Keratinocyte (primary cell): Measurements from ENCODE around the gene IQCE. TPM values are rescaled to one million over a fixed set of nuclear protein-coding genes. Genes with fewer than 3 reads are reported as not detected.

Experiments
- DNase-seq: peaks from one replicate; pipeline ENCODE4 v3.0.0-alpha.2; 2011; ENCODE audit warnings: low read depth, missing footprints, low spot score
- FAIRE-seq: peaks from 2 replicates; lab custom pipeline; 2011; peaks lifted over from hg19 to GRCh38; lab: Jason Lieb, UNC
- H2AFZ ChIP-seq: 2 replicates; pipeline ENCODE4 v1.6.0; 2012; ENCODE audit warnings: low read length, control low read depth, inconsistent platforms; ENCODE audit not compliant: control insufficient read depth
- H3K27ac ChIP-seq: 2 replicates; pipeline ENCODE4 v1.5.1; 2011; ENCODE audit warnings: low read length; ENCODE audit not compliant: control insufficient read depth, insufficient read depth
- H3K27me3 ChIP-seq: 3 replicates; pipeline ENCODE4 v1.6.0; 2011; ENCODE audit warnings: low read length; ENCODE audit not compliant: control insufficient read depth, insufficient read depth; ENCODE audit errors: extremely low read depth
- H3K36me3 ChIP-seq, 2 experiments: 2 replicates in 1 of 2; 3 replicates in 1 of 2; pipeline ENCODE4 v1.5.1; 2011; ENCODE audit warnings: low read length in 2 of 2, mild to moderate bottlenecking in 1 of 2; ENCODE audit not compliant: control insufficient read depth in 2 of 2, insufficient read depth in 2 of 2; ENCODE audit errors: extremely low read depth in 1 of 2
- H3K4me1 ChIP-seq: 3 replicates; pipeline ENCODE4 v1.5.1; 2011; ENCODE audit warnings: low read length; ENCODE audit not compliant: control insufficient read depth, insufficient read depth; ENCODE audit errors: extremely low read depth
- H3K4me2 ChIP-seq: 3 replicates; pipeline ENCODE4 v1.6.0; 2011; ENCODE audit warnings: low read depth, low read length; ENCODE audit not compliant: control insufficient read depth, insufficient read depth; ENCODE audit errors: extremely low read depth
- H3K4me3 ChIP-seq, 3 experiments: fragments of 200-600 bp in 1 of 3; sonication (generic) in 1 of 3; 2 replicates in 2 of 3; 3 replicates in 1 of 3; pipeline ENCODE4 v1.5.1; 2011 to 2016; ENCODE audit warnings: low read length in 3 of 3, mild to moderate bottlenecking in 3 of 3, control low read depth in 2 of 3, inconsistent platforms in 1 of 3, low read depth in 1 of 3, mixed read lengths in 1 of 3, mixed run types in 1 of 3, moderate library complexity in 1 of 3; ENCODE audit not compliant: control insufficient read depth in 2 of 3, insufficient read depth in 2 of 3; ENCODE audit errors: extremely low read depth in 1 of 3
- H3K79me2 ChIP-seq: 2 replicates; pipeline ENCODE4 v1.6.0; 2012; ENCODE audit warnings: low read length; ENCODE audit not compliant: control insufficient read depth, insufficient read depth
- H3K9ac ChIP-seq: 3 replicates; pipeline ENCODE4 v1.6.0; 2011; ENCODE audit warnings: low read length; ENCODE audit not compliant: control insufficient read depth, insufficient read depth; ENCODE audit errors: extremely low read depth
- H3K9me1 ChIP-seq: 3 replicates; pipeline ENCODE4 v1.6.0; 2011; ENCODE audit warnings: low read length; ENCODE audit not compliant: control insufficient read depth, insufficient read depth; ENCODE audit errors: extremely low read depth
- H3K9me3 ChIP-seq: 2 replicates; pipeline ENCODE4 v1.5.1; 2012; ENCODE audit warnings: low read depth, low read length; ENCODE audit not compliant: control insufficient read depth
- H4K20me1 ChIP-seq: 3 replicates; pipeline ENCODE4 v1.6.0; 2011; ENCODE audit warnings: low read length; ENCODE audit not compliant: control insufficient read depth, insufficient read depth; ENCODE audit errors: extremely low read depth
- CTCF ChIP-seq, 3 experiments: IDR thresholded peaks in 1 of 3; conservative IDR thresholded peaks in 1 of 3; optimal IDR thresholded peaks in 1 of 3; 2 replicates in 2 of 3; 3 replicates in 1 of 3; pipeline versions ENCODE3 to v1.5.1; 2011; ENCODE audit warnings: low read length in 3 of 3, mild to moderate bottlenecking in 3 of 3, moderate library complexity in 2 of 3, control low read depth in 1 of 3, inconsistent platforms in 1 of 3; ENCODE audit not compliant: insufficient read depth in 2 of 3; ENCODE audit errors: extremely low read depth in 1 of 3
- EZH2 ChIP-seq: IDR thresholded peaks from one replicate; pipeline ENCODE4 v1.6.1; 2012; ENCODE audit warnings: inconsistent platforms, mild to moderate bottlenecking, low read length, moderate library complexity
- dilution Hi-C: fragments of 300-500 bp; cut with MboI; formaldehyde crosslinking; loops from one replicate; pipeline ENCODE4 v1.7.0; 2020; ENCODE audit warnings: low sequenced_read_pairs; ENCODE audit not compliant: extremely low pct_ligation_motif_present
- polyA plus RNA-seq, 5 experiments: library from polyadenylated mRNA; depleted of rRNA in 3 of 5; stranded (reverse) in 3 of 5; stranded (forward) in 1 of 5; unstranded in 1 of 5; fragments of >200 nt; gene quantifications; 1 replicate in 1 of 5; 2 replicates in 3 of 5; 3 replicates in 1 of 5; pipeline versions ENCODE4 v1.2.1 to v1.2.3, GENCODE V29; 2011 to 2012; ENCODE audit warnings: missing spikeins in 2 of 5, low read depth in 1 of 5, low replicate concordance in 1 of 5

Gene IQCE
- polyA plus RNA-seq, 1 donor (not counting 4 experiments of a cell fraction or from before 2014, with no cell fraction given) = 5.2 TPM

GRCh38 chr7:2564970-2565540, 6.3 kb downstream of the IQCE start:
- H3K4me2 ChIP-seq = no peak overlapping the region
- H3K4me3 ChIP-seq = no peak overlapping the region
- H4K20me1 ChIP-seq = peaks cover 4% of the 10 kb centered on the region
- H3K4me1 ChIP-seq = peaks cover under 1% of the 10 kb centered on the region
- TF ChIP-seq EZH2 = no peak
- TF ChIP-seq CTCF (optimal IDR thresholded peaks at IDR 0.05 in 1 of 3, IDR thresholded peaks at IDR 0.05 in 1 of 3, conservative IDR thresholded peaks at IDR 0.05 in 1 of 3; ENCODE audit: extremely low read depth in 1 of 3, insufficient read depth in 2 of 3, low read length in 3 of 3) = no peak
- FAIRE-seq (no peak), DNase-seq (no peak)
- H3K9me1 ChIP-seq = no peaks in the 10 kb centered on the region
- H3K36me3 ChIP-seq = peaks cover 2 to 5% of the 10 kb centered on the region in 2 experiments
- peaks cover 12% of the 10 kb centered on the region for H3K79me2 ChIP-seq
- no peak overlapping the region for H3K9ac ChIP-seq
- H3K27me3 ChIP-seq = no peaks in the 10 kb centered on the region
- dilution Hi-C loops = no loop called here
- H3K27ac ChIP-seq = no peak overlapping the region
- H2AFZ ChIP-seq = no peak overlapping the region
- H3K9me3 ChIP-seq = no peaks in the 10 kb centered on the region

- peaks cover 4% of the 10 kb centered on the region for H4K20me1 ChIP-seq
- peaks cover 9% of the 10 kb centered on the region for H3K79me2 ChIP-seq
- no peak for TF ChIP-seq CTCF (optimal IDR thresholded peaks at IDR 0.05 in 1 of 3, IDR thresholded peaks at IDR 0.05 in 1 of 3, conservative IDR thresholded peaks at IDR 0.05 in 1 of 3; ENCODE audit: extremely low read depth in 1 of 3, insufficient read depth in 2 of 3, low read length in 3 of 3)
- no peak for TF ChIP-seq EZH2
- H3K27ac ChIP-seq = no peak overlapping the region
- dilution Hi-C loops = no loop called here
- H3K9me3 ChIP-seq = no peaks in the 10 kb centered on the region
- H3K36me3 ChIP-seq = peaks cover 2 to 5% of the 10 kb centered on the region in 2 experiments
- no peak overlapping the region for H2AFZ ChIP-seq
- H3K4me1 ChIP-seq = no peaks in the 10 kb centered on the region
- DNase-seq (no peak), FAIRE-seq (no peak)
- no peaks in the 10 kb centered on the region for H3K9me1 ChIP-seq
- no peak overlapping the region for H3K4me3 ChIP-seq
- no peaks in the 10 kb centered on the region for H3K27me3 ChIP-seq
- H3K9ac ChIP-seq = no peak overlapping the region
- no peak overlapping the region for H3K4me2 ChIP-seq
Measured at GRCh38 chr7:2566348-2566889, 7.6 kb downstream of the IQCE start.
